Mesodermal cell (in vitro differentiated cells): ENCODE data around the gene BCHE.

Experiments
- H3K27ac ChIP-seq: 2 replicates; pipeline ENCODE4 v1.7.0; 2013; ENCODE audit warnings: mild to moderate bottlenecking, low read depth, low read length, moderate library complexity; ENCODE audit not compliant: severe bottlenecking
- H3K36me3 ChIP-seq: 2 replicates; pipeline ENCODE4 v1.7.1; 2013; ENCODE audit warnings: mild to moderate bottlenecking, low read length, moderate library complexity; ENCODE audit not compliant: control insufficient read depth, insufficient read depth
- H3K4me1 ChIP-seq: one replicate; pipeline ENCODE4 v1.7.1; 2013; ENCODE audit warnings: mild to moderate bottlenecking, low read length; ENCODE audit not compliant: insufficient read depth, control insufficient read depth, poor library complexity, severe bottlenecking
- H3K4me3 ChIP-seq: 2 replicates; pipeline ENCODE4 v1.7.0; 2013; ENCODE audit warnings: low read length, control low read depth, mild to moderate bottlenecking; ENCODE audit not compliant: insufficient read depth, poor library complexity, severe bottlenecking; ENCODE audit errors: extremely low read depth
- H3K9me3 ChIP-seq: 2 replicates; pipeline ENCODE4 v1.7.1; 2013; ENCODE audit warnings: mild to moderate bottlenecking, low read length, moderate library complexity; ENCODE audit not compliant: control insufficient read depth
- WGBS, 2 experiments: methylation state at CpG; one replicate each; pipeline ENCODE4 v1.1.5; 2013; ENCODE audit warnings: missing lambda C conversion rate in 2 of 2; ENCODE audit not compliant: insufficient coverage in 2 of 2; 5-methylcytosine and 5-hydroxymethylcytosine counted together

Gene BCHE

GRCh38 chr3:165854696-165855095 lies 17.5 kb upstream of the BCHE start:
- Histone ChIP-seq H3K4me3 (no peak overlapping the region), H3K4me1 (no peaks in the 10 kb centered on the region), H3K36me3 (no peaks in the 10 kb centered on the region), H3K27ac (no peak overlapping the region), H3K9me3 (no peaks in the 10 kb centered on the region)
- WGBS, 2 experiments, result 71% methylated on average over 1 of the region's 1 CpG; no CpG with 5 or more reads in 1 of the 2 experiments

GRCh38 chr3:165852711-165853110 lies 15.5 kb upstream of the BCHE start:
- Histone ChIP-seq H3K4me3 (no peak overlapping the region), H3K36me3 (no peaks in the 10 kb centered on the region), H3K4me1 (no peaks in the 10 kb centered on the region), H3K27ac (no peak overlapping the region), H3K9me3 (no peaks in the 10 kb centered on the region)

GRCh38 chr3:165852191-165852590 lies 15.0 kb upstream of the BCHE start:
- Histone ChIP-seq H3K9me3 (no peaks in the 10 kb centered on the region), H3K4me3 (no peak overlapping the region), H3K27ac (no peak overlapping the region), H3K4me1 (no peaks in the 10 kb centered on the region), H3K36me3 (no peaks in the 10 kb centered on the region)
- WGBS, 2 experiments, result 86% methylated on average over 1 of the region's 2 CpGs; no CpG with 5 or more reads in 1 of the 2 experiments

- Histone ChIP-seq H3K9me3 (no peaks in the 10 kb centered on the region), H3K27ac (no peak overlapping the region), H3K4me3 (no peak overlapping the region), H3K36me3 (no peaks in the 10 kb centered on the region), H3K4me1 (no peaks in the 10 kb centered on the region)
- WGBS, 2 experiments, result 90% methylated on average over 3 of the region's 6 CpGs; no CpG with 5 or more reads in 1 of the 2 experiments
Measured at GRCh38 chr3:165846056-165846455, 8.8 kb upstream of the BCHE start.

GRCh38 chr3:165839296-165840076 lies 2.3 kb upstream of the BCHE start:
- no peak overlapping the region for H3K27ac ChIP-seq
- 96 to 97% methylated on average over 5 to 7 of the region's 9 CpGs for WGBS, 2 experiments
- H3K36me3 ChIP-seq, result no peaks in the 10 kb centered on the region
- no peak overlapping the region for H3K4me3 ChIP-seq
- H3K9me3 ChIP-seq, result no peaks in the 10 kb centered on the region
- H3K4me1 ChIP-seq, result no peaks in the 10 kb centered on the region

GRCh38 chr3:165837801-165838200 lies 578 bp upstream of the BCHE start:
- Histone ChIP-seq H3K9me3 (no peaks in the 10 kb centered on the region), H3K27ac (no peak overlapping the region), H3K36me3 (no peaks in the 10 kb centered on the region), H3K4me3 (no peak overlapping the region), H3K4me1 (no peaks in the 10 kb centered on the region)
- no CpG with 5 or more reads among the region's 1 CpG for WGBS, 2 experiments

- H3K4me3 ChIP-seq, result no peak overlapping the region
- H3K9me3 ChIP-seq, result no peaks in the 10 kb centered on the region
- H3K4me1 ChIP-seq, result no peaks in the 10 kb centered on the region
- H3K27ac ChIP-seq, result no peak overlapping the region
- no peaks in the 10 kb centered on the region for H3K36me3 ChIP-seq
- WGBS, 2 experiments, result no CpG with 5 or more reads among the region's 2 CpGs
Measured at GRCh38 chr3:165835431-165835830, 1.8 kb downstream of the BCHE start.

GRCh38 chr3:165830746-165831145 lies 6.5 kb downstream of the BCHE start:
- no peaks in the 10 kb centered on the region for H3K4me1 ChIP-seq
- 87 to 93% methylated on average over 2 of the region's 3 CpGs for WGBS, 2 experiments
- H3K9me3 ChIP-seq, result no peaks in the 10 kb centered on the region
- no peak overlapping the region for H3K27ac ChIP-seq
- H3K4me3 ChIP-seq, result no peak overlapping the region
- no peaks in the 10 kb centered on the region for H3K36me3 ChIP-seq

GRCh38 chr3:165827883-165828282 lies 9.3 kb downstream of the BCHE start:
- H3K27ac ChIP-seq, result no peak overlapping the region
- WGBS, 2 experiments, result no CpG with 5 or more reads among the region's 1 CpG
- no peak overlapping the region for H3K4me3 ChIP-seq
- H3K9me3 ChIP-seq, result no peaks in the 10 kb centered on the region
- no peaks in the 10 kb centered on the region for H3K4me1 ChIP-seq
- H3K36me3 ChIP-seq, result no peaks in the 10 kb centered on the region

- Histone ChIP-seq H3K4me1 (no peaks in the 10 kb centered on the region), H3K4me3 (no peak overlapping the region), H3K9me3 (no peaks in the 10 kb centered on the region), H3K27ac (no peak overlapping the region), H3K36me3 (no peaks in the 10 kb centered on the region)
- no CpG with 5 or more reads among the region's 1 CpG for WGBS, 2 experiments
Measured at GRCh38 chr3:165827233-165827632, 10.0 kb downstream of the BCHE start.

- no CpG with 5 or more reads among the region's 2 CpGs for WGBS, 2 experiments
- H3K9me3 ChIP-seq, result no peaks in the 10 kb centered on the region
- H3K4me3 ChIP-seq, result no peak overlapping the region
- no peak overlapping the region for H3K27ac ChIP-seq
- no peaks in the 10 kb centered on the region for H3K4me1 ChIP-seq
- no peaks in the 10 kb centered on the region for H3K36me3 ChIP-seq
Measured at GRCh38 chr3:165820671-165821123, 16.5 kb downstream of the BCHE start.
